Tibial nerve (tissue), 4 donors: ENCODE measurements around the gene NDFIP2.

Source experiments
- EP300 ChIP-seq, 2 donors: sonication (generic); formaldehyde crosslinking; IDR thresholded peaks; one replicate each; pipeline ENCODE4 v1.6.1; 2017; ENCODE audit warnings: antibody characterized with exemption in 2 of 2, mild to moderate bottlenecking in 1 of 2
- TF ChIP-seq, protein P1 (sequence below), 5 experiments: fragments of 200-600 bp in 3 of 5; fragments of 450-650 bp in 2 of 5; sonication (generic) in 3 of 5; IDR thresholded peaks; one replicate each; pipeline ENCODE4 v1.5.1; 2016 to 2019; ENCODE audit warnings: antibody characterized with exemption in 5 of 5, mild to moderate bottlenecking in 3 of 5, moderate library complexity in 2 of 5

GRCh38 chr13:79440958-79441528, 39.9 kb upstream of the NDFIP2 start:
- TF ChIP-seq, protein P1, sequence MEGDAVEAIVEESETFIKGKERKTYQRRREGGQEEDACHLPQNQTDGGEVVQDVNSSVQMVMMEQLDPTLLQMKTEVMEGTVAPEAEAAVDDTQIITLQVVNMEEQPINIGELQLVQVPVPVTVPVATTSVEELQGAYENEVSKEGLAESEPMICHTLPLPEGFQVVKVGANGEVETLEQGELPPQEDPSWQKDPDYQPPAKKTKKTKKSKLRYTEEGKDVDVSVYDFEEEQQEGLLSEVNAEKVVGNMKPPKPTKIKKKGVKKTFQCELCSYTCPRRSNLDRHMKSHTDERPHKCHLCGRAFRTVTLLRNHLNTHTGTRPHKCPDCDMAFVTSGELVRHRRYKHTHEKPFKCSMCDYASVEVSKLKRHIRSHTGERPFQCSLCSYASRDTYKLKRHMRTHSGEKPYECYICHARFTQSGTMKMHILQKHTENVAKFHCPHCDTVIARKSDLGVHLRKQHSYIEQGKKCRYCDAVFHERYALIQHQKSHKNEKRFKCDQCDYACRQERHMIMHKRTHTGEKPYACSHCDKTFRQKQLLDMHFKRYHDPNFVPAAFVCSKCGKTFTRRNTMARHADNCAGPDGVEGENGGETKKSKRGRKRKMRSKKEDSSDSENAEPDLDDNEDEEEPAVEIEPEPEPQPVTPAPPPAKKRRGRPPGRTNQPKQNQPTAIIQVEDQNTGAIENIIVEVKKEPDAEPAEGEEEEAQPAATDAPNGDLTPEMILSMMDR (IDR thresholded peaks at IDR 0.05), result no peak
- TF ChIP-seq EP300 (IDR thresholded peaks at IDR 0.05), result no peak
